Stimulated activated CD8-positive, alpha-beta memory T cell treated with anti-CD3 and anti-CD28 coated beads, Interleukin-7, amount 100 ng/mL, for 4 hours (primary cell): ENCODE results near the gene PPP6R1.

ENCODE experiments used
- DNase-seq, 2 donors: peaks; one replicate each; pipeline ENCODE4 v3.0.0-alpha.2; 2020; ENCODE audit warnings: low read depth in 2 of 2

Gene PPP6R1

GRCh38 chr19:55283548-55284377 lies 24.9 kb upstream of the PPP6R1 start, which contains the start of gene BRSK1:
TSS of gene BRSK1 (plus strand) at chr19:55283997. CDS start at chr19:55284443, 446 bp downstream.
- peak in 1 of 2 donors; percentile 60 for DNase-seq

DNA sequence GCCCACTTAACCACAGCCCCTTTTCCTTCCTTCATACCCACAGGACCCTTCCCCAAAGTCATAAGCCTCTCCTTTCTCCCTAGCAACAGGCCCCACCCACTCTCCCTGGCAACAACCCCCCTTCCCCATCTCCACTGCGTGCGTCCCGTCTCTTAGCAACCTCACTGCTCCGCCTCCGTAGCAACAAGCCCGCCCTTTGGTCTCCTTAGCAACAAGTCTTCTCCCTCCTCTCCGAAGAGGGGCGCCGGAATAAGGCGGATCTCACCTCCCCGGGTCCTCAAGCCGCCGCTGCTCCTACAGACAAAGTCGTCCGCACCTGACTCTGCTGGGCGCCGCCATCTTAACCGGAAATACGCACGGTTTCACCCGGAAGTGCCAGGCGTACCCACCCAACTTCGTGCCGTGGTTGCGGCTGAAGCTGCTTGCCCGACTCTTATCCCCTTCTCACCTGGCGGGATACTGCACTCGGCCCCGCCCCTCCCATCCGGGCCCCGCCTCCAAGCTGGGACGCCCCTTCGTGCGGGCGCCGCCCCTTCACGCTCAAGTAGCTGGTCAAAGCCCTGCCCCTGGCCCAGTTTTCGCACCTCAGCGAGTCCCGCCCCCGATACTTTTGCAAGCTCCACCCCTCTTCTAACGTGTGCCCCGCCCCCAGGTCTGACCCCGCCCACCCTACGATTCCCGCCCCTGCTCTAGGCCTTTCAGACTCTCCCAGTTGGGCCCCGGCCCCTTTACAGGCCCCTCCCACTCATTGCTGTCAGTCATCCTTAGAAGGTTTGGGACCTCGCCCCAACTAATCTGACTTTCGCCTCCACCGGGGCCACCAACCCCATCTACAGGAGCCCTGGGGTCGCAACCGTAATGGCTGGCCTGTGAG lies 21.2 kb upstream of the PPP6R1 start, which contains the start of gene HSPBP1:
Gene HSPBP1, minus strand, starts transcription at position 341 of the 874 bp plus-strand sequence. CDS start 502 bp downstream, outside the sequence.
- peak; percentile 87 to 90 for DNase-seq

GRCh38 chr19:55279340-55279739 lies 20.5 kb upstream of the PPP6R1 start:
- no peak for DNase-seq

DNA sequence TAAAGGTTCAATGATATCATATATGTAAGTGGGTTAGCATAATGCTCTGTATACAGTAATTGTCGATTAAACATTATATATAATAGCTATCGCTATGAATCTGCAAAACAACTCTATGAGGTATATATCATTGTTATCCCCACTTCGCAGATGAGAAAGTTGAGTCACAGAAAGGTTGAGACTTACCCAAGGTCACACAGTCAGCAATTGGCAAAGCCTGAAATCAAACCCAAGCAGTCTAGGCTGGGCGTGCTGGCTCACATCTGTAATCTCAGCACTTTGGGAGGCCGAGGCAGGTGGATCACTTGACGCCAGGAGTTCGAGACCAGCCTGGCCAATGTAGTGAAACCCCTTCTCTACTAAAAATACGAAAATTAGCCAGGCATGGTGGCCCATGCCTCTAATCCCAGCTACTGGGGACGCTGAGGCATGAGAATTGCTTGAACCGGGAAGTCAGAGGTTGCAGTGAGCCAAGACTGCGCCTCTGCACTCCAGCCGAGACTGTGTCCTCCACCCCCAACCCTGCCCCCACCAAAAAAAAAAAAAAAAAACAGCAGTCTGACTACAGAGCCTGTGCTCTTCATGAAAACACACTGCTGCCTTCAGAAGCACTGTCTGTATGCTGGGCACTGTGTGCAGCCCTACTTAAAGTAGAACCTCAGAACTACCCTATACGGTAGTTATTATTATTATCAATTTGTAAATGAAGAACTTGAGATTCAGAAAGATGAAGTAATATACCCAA lies 19.7 kb upstream of the PPP6R1 start:
- no peak for DNase-seq

DNA sequence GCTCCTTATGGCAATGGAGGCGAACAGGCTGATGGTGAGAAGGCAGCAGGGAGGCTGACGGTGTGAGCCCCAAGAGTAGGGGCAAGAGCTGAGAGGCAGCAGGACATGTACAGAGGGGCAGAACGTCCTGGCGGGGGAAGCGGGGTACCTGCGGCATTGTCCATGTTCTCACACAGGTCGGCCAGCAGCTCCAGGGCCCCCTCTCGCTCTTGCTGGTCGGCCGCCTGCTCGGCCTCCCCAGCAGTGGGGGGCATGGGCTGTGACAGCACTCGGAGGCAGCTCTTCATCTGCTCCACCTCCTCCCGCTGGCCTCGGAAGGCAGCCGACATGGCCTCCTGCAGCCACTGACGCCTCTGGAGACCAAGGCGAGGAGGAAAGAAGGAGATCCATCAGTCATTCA lies 18.7 kb upstream of the PPP6R1 start:
- DNase-seq = no peak

DNA sequence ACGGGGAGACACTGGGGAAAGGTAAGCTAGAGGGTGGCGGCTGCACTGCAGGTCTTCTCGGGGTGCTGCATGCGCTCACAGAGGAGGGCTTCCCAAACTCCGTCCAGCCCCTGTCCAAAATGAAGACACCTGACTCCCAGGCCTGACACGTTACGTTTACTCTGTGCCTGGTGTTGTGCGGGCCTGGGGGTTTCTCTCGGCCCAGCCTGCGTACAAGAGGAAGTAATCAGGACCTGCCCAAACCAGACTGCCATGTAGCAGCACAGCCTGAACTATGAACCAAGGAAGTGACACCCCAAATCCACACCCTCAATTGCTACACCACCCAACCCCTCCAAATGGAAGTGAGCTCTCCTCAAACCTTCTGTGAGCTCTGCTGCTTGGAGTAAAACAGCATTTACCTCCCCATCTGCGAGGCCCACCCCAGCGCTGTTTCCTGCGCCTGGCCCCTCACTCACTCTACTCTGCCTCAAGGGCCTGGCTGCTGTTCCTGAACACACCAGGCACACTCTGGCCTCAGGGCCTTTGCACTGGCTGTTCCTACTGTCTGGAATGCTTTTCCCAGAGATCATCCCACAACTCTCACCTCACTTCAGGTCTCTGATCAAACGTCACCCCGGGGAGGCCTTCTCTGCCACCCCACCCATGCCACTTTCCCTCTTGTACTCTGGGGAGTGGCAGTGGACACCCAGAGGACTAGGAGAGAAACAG lies 18.1 kb upstream of the PPP6R1 start:
- DNase-seq = no peak

- no peak for DNase-seq
Observed at GRCh38 chr19:55275851-55276719, 17.3 kb upstream of the PPP6R1 start.

GRCh38 chr19:55273978-55274707 lies 15.3 kb upstream of the PPP6R1 start:
- no peak for DNase-seq

DNA sequence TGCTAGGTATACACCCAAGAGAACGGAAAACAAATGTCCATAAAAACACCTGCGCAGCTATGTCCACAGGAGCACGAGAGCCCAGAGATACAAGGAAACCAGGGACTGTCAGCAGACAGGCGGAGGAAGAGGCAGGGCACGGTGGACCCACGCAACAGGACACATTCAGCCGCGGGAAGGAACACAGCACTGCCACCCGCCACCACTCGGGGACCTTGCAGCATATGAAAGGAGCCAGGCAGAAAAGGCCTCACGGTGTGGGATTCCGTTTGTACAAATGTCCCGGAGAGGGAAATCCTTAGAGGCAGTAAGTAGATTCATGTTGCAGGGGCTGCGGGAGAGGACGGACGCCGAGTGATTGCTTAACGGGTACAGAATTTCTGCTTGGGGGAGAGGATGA lies 13.3 kb upstream of the PPP6R1 start:
- DNase-seq = no peak

GRCh38 chr19:55270172-55270942 lies 11.5 kb upstream of the PPP6R1 start:
- DNase-seq = no peak

DNA sequence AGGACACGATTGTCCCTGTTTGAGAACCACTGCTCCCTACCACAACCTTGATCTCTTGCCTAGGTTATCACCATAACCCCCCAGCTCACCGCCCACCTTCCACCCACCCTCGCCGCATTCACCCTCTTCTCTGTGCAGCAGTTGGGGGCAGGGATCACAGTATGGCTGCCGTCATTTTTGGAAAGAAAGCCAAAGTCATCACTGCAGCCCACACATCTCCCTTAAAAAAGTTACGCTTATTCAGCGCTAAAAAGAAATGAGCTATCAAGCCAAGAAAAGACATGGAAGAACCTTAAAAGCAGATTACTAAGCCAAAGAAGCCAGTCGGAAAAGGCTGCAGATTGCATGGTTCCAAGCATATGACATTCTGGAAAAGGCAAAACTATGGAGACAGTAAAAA lies 10.5 kb upstream of the PPP6R1 start:
- DNase-seq = no peak

DNA sequence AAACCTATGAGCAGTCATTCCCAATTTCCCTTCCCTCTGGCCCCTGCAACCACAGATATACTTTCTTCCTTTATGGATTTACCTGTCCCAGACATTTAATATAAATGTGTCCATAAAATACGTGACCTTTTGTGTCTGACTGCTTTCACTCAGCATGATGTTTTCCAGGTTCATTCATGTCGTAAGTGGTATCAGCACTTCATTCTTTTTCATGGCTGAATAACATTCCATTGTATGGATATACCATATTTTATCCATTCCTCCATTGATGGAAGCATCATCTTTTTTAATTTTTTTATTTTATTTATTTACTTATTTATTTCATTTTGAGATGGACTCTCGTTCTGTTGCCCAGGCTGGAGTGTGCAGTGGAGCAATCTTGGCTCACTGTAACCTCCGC lies 8.0 kb upstream of the PPP6R1 start:
- no peak for DNase-seq

DNA sequence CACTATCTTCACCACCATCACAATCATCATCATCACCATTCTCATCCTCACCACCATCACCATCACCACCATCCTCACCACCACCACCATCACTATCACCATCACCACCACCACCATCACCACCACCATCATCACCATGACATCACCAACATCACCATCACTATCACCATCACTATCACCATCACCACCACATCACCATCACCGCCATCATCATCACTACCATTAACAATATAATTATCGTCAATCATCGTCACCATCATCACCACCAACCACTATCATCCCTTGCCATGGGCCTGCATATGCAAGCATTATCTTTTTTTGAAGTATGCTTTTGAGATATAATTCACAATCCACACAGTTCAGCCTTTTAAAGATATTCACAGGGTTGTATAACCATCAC lies 7.6 kb upstream of the PPP6R1 start:
- DNase-seq = no peak

- DNase-seq = no peak
Observed at GRCh38 chr19:55265723-55266386, 7.0 kb upstream of the PPP6R1 start.

DNA sequence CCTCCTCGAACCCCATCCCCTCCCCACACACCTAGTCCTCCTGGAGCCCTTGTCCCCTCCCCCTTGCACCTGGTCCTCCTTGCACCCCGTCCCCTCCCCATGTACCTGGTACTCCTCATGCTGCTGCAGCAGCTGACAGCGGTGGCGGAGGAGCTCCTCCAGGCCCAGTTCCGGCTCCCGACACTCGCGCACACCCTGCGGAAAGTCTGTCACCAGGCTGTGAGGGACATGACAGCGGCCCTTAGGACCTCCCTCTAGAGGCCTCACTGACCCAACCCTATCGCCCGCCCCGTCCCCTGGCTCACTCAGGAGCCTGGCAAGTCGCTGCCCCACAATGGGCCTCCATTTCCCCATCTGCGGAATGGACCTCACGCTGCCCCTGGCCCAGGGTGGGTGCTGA lies 6.4 kb upstream of the PPP6R1 start:
- DNase-seq = no peak

DNA sequence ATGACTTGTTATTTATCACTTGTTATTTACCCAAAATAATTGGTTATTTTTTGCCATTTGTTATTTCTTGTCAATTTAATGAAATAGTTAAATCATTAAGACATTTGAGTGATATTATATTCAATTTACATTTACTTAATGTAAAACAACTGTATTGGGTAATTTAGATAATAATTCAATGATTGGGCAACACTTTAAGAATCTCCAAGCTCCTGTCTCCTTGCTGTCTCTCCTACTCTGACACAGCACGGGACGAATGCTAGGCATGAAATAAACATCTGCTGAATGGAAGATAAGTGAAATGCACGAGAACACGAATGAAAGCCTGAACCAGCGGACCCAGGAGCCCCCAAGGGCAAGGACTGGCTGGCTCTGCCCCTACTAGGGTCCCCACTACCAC lies 5.7 kb upstream of the PPP6R1 start:
- DNase-seq = no peak

DNA sequence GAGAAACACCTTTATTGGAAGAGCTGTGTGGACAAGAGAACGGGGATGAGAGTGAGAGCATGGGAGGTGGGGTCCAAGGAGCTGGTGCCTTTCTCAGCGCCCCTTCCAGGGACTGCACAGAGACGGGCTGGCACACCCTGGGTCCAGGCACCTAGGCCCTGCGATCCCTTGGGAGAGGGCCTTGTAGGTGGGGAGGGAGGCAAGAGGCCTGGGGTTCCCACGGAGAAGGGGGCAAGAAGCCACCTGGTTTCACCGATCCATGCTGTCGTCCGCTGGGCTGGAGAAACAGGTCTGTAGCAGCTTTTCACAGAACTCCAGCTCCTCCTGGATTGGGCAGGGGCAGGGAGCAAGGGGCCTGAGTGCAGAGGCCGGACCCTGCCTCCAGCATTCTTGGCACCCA lies 3.5 kb upstream of the PPP6R1 start:
- DNase-seq = no peak

- no peak for DNase-seq
Observed at GRCh38 chr19:55261671-55262126, 2.9 kb upstream of the PPP6R1 start.
